H1 (cell line): Measurements from ENCODE around the gene BTN2A1. TPM values are rescaled to one million over a fixed set of nuclear protein-coding genes. Genes with fewer than 3 reads are reported as not detected.

ENCODE experiments used
- BACH1 ChIP-seq: IDR thresholded peaks from 2 replicates; pipeline ENCODE4 v1.6.1; 2012; ENCODE audit warnings: low read length, improper control_type of control experiment
- BCL11A ChIP-seq, 2 experiments: IDR thresholded peaks; one replicate each; pipeline ENCODE4 v1.6.1; 2011; ENCODE audit warnings: low read depth in 2 of 2, low read length in 2 of 2, mild to moderate bottlenecking in 2 of 2
- CHD2 ChIP-seq: IDR thresholded peaks from 2 replicates; pipeline ENCODE4 v1.6.1; 2012; ENCODE audit warnings: low read length, improper control_type of control experiment
- CHD7 ChIP-seq: fragments of 300-600 bp; sonication (generic); IDR thresholded peaks from 2 replicates; pipeline ENCODE4 v1.7.1; 2012; ENCODE audit warnings: low read length, moderate library complexity, mild to moderate bottlenecking, inconsistent platforms; ENCODE audit not compliant: insufficient replicate concordance
- NRF1 ChIP-seq: IDR thresholded peaks from 2 replicates; pipeline ENCODE4 v1.6.1; 2011; ENCODE audit warnings: mild to moderate bottlenecking, low read depth, low read length, improper control_type of control experiment
- PHF8 ChIP-seq: fragments of 200-600 bp; sonication (generic); conservative IDR thresholded peaks from 2 replicates; pipeline ENCODE4 v1.7.1; 2012; ENCODE audit warnings: low read depth, mild to moderate bottlenecking, inconsistent platforms, low read length, moderate library complexity
- polyA plus RNA-seq, 7 experiments: library from polyadenylated mRNA; depleted of rRNA in 3 of 7; stranded (reverse) in 5 of 7; unstranded in 2 of 7; fragments of >200 nt in 5 of 7; fragments of 200-250 nt in 2 of 7; gene quantifications; 1 replicate in 5 of 7; 2 replicates in 1 of 7; 4 replicates in 1 of 7; pipeline versions ENCODE4 v1.2.1 to v1.2.3, GENCODE V29; 2011 to 2013; ENCODE audit warnings: missing spikeins in 2 of 7, mixed read lengths in 2 of 7
- total RNA-seq: library from RNA; stranded (reverse); fragmentation: NEBNext Ultra II Directional; extraction: Animal tissue kit (Norgen Biotek cat#: 25700); gene quantifications from 2 replicates; pipeline ENCODE4 v1.2.1, GENCODE V29; 2021

The BTN2A1 gene
- total and polyA plus RNA-seq, 2 of the 8 experiments (the other 6 are each of a cell fraction or from before 2014, with no cell fraction given), result 8.7 to 11.0 TPM

- TF ChIP-seq PHF8, result no peak
- TF ChIP-seq NRF1, result no peak
- TF ChIP-seq BCL11A (IDR thresholded peaks at IDR 0.05; ENCODE audit: low read depth in 2 of 2, low read length in 2 of 2), result no peak
- no peak for TF ChIP-seq CHD2
- TF ChIP-seq CHD7, result no peak
- TF ChIP-seq BACH1, result no peak
These were observed 39.9 kb downstream of the BTN2A1 start (continued) for GRCh38 chr6:26497610-26498009.
